OCI-LY1 (cell line): ENCODE data around the gene TNS1.

Experiments
- H2AFZ ChIP-seq: fragments of 200-600 bp; sonication (generic), shearing (Covaris generic); 2 replicates; pipeline ENCODE4 v1.6.0; 2014; ENCODE audit warnings: antibody characterized with exemption, mild to moderate bottlenecking, low read length
- H3F3A ChIP-seq: fragments of 200-600 bp; sonication (generic), shearing (Covaris generic); 2 replicates; pipeline ENCODE4 v1.6.0; 2014; ENCODE audit warnings: mild to moderate bottlenecking, antibody characterized with exemption, low read length, moderate library complexity; ENCODE audit not compliant: insufficient read depth
- H3K27ac ChIP-seq: fragments of 200-600 bp; sonication (generic); 2 replicates; pipeline ENCODE4 v1.5.1; 2014; ENCODE audit warnings: low read length, mixed run types, mild to moderate bottlenecking, low read depth; ENCODE audit not compliant: poor library complexity, severe bottlenecking
- H3K27me3 ChIP-seq: fragments of 200-600 bp; sonication (generic); 2 replicates; pipeline ENCODE4 v1.6.0; 2014; ENCODE audit warnings: antibody characterized with exemption, mild to moderate bottlenecking, low read length, moderate library complexity; ENCODE audit not compliant: insufficient read depth
- H3K36me3 ChIP-seq: fragments of 200-600 bp; sonication (generic); 2 replicates; pipeline ENCODE4 v1.6.1; 2014; ENCODE audit warnings: mild to moderate bottlenecking, antibody characterized with exemption, low read length, moderate library complexity, mixed read lengths; ENCODE audit not compliant: insufficient read depth
- H3K4me1 ChIP-seq: fragments of 200-600 bp; sonication (generic); 2 replicates; pipeline ENCODE4 v1.5.1; 2014; ENCODE audit warnings: mild to moderate bottlenecking, low read length, moderate library complexity; ENCODE audit not compliant: insufficient read depth, severe bottlenecking
- H3K4me2 ChIP-seq: fragments of 200-600 bp; sonication (generic), shearing (Covaris generic); 2 replicates; pipeline ENCODE4 v1.6.1; 2014; ENCODE audit warnings: low read length
- H3K4me3 ChIP-seq: fragments of 200-600 bp; sonication (generic); 2 replicates; pipeline ENCODE4 v1.5.1; 2014; ENCODE audit warnings: low read length, low read depth, mild to moderate bottlenecking, mixed read lengths; ENCODE audit not compliant: poor library complexity, severe bottlenecking
- H3K79me2 ChIP-seq: fragments of 200-600 bp; shearing (Covaris generic); 2 replicates; pipeline ENCODE4 v1.6.1; 2016; ENCODE audit warnings: mixed run types, low read length, mixed read lengths; ENCODE audit not compliant: insufficient read depth
- H3K9ac ChIP-seq: fragments of 200-600 bp; sonication (generic), shearing (Covaris generic); 2 replicates; pipeline ENCODE4 v1.6.1; 2014; ENCODE audit warnings: mild to moderate bottlenecking, low read length, mixed read lengths
- H3K9me2 ChIP-seq: fragments of 200-600 bp; sonication (generic), shearing (Covaris generic); 2 replicates; pipeline ENCODE4 v1.6.1; 2014; ENCODE audit warnings: low read depth, mild to moderate bottlenecking, low read length, mixed read lengths
- H3K9me3 ChIP-seq: fragments of 200-600 bp; shearing (Covaris generic); 2 replicates; pipeline ENCODE4 v1.6.1; 2014; ENCODE audit warnings: low read length, mixed read lengths
- H4K20me1 ChIP-seq: fragments of 200-600 bp; sonication (generic), shearing (Covaris generic); 2 replicates; pipeline ENCODE4 v1.6.0; 2016; ENCODE audit warnings: mild to moderate bottlenecking, low read length; ENCODE audit not compliant: insufficient read depth
- EZH2 ChIP-seq: fragments of 200-600 bp; sonication (generic), shearing (Covaris generic); IDR thresholded peaks from 2 replicates; pipeline ENCODE4 v1.8.0; 2017; ENCODE audit warnings: borderline replicate concordance, mixed run types, mild to moderate bottlenecking, antibody characterized with exemption, low read length, moderate library complexity, mixed read lengths
- TF ChIP-seq, protein P1 (sequence below): fragments of 200-600 bp; sonication (generic), shearing (Covaris generic); IDR thresholded peaks from 2 replicates; pipeline ENCODE4 v1.5.1; 2017; ENCODE audit warnings: mild to moderate bottlenecking, antibody characterized with exemption, low read length, moderate library complexity, mixed read lengths

Gene TNS1

DNA sequence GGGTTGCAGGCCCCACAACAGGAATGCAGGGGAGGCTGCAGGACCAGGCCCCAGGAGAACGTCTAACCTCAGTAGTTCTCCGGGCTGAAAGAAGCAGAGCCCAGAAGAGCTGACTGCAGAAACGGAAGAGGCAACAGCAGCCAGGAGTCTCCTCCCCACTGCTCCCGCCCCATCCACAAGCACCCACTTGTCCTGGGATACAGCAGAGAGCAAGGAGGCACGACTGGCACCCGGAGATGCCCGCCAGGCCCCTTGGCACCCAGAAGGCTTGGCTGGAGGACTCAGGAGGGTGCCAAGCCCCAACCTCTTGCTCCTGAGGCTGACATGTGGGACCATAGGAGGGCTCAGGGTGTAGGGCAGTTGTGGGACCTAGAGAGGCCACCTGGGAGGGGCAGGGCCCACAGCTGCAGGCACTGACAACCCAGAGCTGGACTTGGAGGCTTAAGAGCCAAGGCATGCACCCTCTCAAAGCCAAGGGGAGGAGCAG lies 29.0 kb upstream of the TNS1 start:
- Histone ChIP-seq H3K9me2 (no peaks in the 10 kb centered on the region), H3K27ac (no peak overlapping the region), H3K27me3 (peaks cover 5% of the 10 kb centered on the region; the same call in 1 of the 2 replicates), H3K4me2 (no peak overlapping the region), H2AFZ (no peak overlapping the region), H3K9me3 (no peaks in the 10 kb centered on the region), H4K20me1 (no peaks in the 10 kb centered on the region), H3K36me3 (no peaks in the 10 kb centered on the region), H3F3A (no peaks in the 10 kb centered on the region), H3K79me2 (no peaks in the 10 kb centered on the region), H3K4me3 (no peak overlapping the region), H3K4me1 (no peaks in the 10 kb centered on the region), H3K9ac (no peak overlapping the region)
- TF ChIP-seq, protein P1, sequence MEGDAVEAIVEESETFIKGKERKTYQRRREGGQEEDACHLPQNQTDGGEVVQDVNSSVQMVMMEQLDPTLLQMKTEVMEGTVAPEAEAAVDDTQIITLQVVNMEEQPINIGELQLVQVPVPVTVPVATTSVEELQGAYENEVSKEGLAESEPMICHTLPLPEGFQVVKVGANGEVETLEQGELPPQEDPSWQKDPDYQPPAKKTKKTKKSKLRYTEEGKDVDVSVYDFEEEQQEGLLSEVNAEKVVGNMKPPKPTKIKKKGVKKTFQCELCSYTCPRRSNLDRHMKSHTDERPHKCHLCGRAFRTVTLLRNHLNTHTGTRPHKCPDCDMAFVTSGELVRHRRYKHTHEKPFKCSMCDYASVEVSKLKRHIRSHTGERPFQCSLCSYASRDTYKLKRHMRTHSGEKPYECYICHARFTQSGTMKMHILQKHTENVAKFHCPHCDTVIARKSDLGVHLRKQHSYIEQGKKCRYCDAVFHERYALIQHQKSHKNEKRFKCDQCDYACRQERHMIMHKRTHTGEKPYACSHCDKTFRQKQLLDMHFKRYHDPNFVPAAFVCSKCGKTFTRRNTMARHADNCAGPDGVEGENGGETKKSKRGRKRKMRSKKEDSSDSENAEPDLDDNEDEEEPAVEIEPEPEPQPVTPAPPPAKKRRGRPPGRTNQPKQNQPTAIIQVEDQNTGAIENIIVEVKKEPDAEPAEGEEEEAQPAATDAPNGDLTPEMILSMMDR, result no peak
- no peak for TF ChIP-seq EZH2

DNA sequence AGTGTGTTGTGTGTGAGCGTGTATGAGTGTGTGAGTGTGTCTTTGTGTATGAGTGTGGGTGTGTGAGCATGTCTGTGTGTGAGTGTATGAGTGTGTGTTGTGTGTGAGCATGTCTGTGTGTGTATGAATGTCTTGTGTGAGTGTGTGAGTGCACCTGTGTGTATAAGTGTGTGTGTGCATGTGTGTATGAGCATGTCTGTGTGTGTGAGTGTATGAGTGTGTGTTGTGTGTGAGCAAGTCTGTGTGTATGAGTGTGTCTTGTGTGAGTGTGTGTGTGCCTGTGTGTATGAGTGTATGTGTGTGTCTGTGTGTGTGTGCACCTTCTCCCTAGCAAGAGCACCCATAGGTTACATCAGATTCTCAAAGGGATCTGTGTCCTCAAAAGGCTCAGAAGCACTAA lies 28.5 kb upstream of the TNS1 start:
- H3K79me2 ChIP-seq, result no peaks in the 10 kb centered on the region
- no peaks in the 10 kb centered on the region for H3K4me1 ChIP-seq
- H3K9me3 ChIP-seq, result no peaks in the 10 kb centered on the region
- no peak overlapping the region for H3K4me3 ChIP-seq
- TF ChIP-seq, protein P1, result no peak
- no peak for TF ChIP-seq EZH2
- H2AFZ ChIP-seq, result no peak overlapping the region
- peaks cover 5% of the 10 kb centered on the region; the same call in 1 of the 2 replicates for H3K27me3 ChIP-seq
- no peak overlapping the region for H3K27ac ChIP-seq
- H3K9ac ChIP-seq, result no peak overlapping the region
- no peak overlapping the region for H3K4me2 ChIP-seq
- no peaks in the 10 kb centered on the region for H4K20me1 ChIP-seq
- H3F3A ChIP-seq, result no peaks in the 10 kb centered on the region
- no peaks in the 10 kb centered on the region for H3K36me3 ChIP-seq
- no peaks in the 10 kb centered on the region for H3K9me2 ChIP-seq

DNA sequence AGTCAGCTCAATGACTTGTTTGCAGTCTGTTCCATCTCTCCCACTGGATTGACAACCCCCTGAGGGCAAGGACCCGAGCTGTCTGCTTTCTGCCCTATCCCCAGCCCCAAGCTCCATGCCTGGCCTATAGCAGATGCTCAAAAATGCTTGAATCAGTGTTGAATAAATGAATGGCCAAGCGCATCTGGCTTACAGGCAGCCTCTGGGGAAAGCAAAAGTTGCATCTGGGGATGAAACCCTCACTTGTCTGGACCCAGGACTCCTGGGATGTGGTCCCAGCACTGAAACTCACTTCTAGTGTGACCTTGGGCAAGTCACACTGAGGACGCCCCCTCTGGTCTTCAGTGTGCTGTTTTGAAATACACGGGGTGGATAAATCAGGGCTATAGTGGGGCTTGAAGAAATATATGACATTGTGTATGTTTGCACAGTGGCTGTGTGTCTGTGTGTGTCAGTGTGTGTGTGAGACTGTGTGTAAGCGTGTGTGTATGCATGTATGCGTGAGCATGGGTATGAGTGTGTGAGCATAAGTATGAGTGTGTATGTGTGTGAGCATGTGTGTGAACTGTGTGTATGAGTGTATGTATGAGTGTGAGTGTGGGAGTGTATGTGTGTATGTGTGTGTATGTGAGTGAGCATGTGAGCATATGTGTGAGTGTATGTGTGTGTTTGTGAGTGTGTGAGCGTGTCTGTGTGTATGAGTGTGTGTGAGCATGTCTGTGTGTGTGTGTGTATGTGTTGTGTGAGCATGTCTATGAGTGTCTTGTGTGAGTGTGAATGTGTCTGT lies 27.8 kb upstream of the TNS1 start:
- H3K9me3 ChIP-seq, result no peaks in the 10 kb centered on the region
- H3K36me3 ChIP-seq, result no peaks in the 10 kb centered on the region
- H2AFZ ChIP-seq, result no peak overlapping the region
- H3K4me3 ChIP-seq, result no peak overlapping the region
- H3K79me2 ChIP-seq, result no peaks in the 10 kb centered on the region
- H3K27me3 ChIP-seq, result peaks cover 1% of the 10 kb centered on the region; the same call in 1 of the 2 replicates
- no peak overlapping the region for H3K27ac ChIP-seq
- H3K4me1 ChIP-seq, result no peaks in the 10 kb centered on the region
- H3K4me2 ChIP-seq, result no peak overlapping the region
- no peaks in the 10 kb centered on the region for H3K9me2 ChIP-seq
- TF ChIP-seq EZH2, result no peak
- TF ChIP-seq, protein P1, result no peak
- H3F3A ChIP-seq, result no peaks in the 10 kb centered on the region
- H3K9ac ChIP-seq, result no peak overlapping the region
- no peaks in the 10 kb centered on the region for H4K20me1 ChIP-seq
